Cardiac muscle cell (in vitro differentiated cells and primary cell): ENCODE data around the gene UGT1A9. TPM values are rescaled to one million over a fixed set of nuclear protein-coding genes. Genes with fewer than 3 reads are reported as not detected.

Experiments used
- DNase-seq, 2 donors: peaks; one replicate each; pipeline versions ENCODE4 v3.0.0 to v3.0.0-alpha.2; 2010 to 2017; ENCODE audit warnings: low read depth in 1 of 2, low spot score in 1 of 2
- H3K27ac ChIP-seq: fragments of 200-600 bp; sonication (generic); 2 replicates; pipeline ENCODE4 v1.5.1; 2016
- H3K27me3 ChIP-seq: fragments of 200-600 bp; sonication (generic); 2 replicates; pipeline ENCODE4 v1.6.0; 2016; ENCODE audit warnings: control low read depth
- H3K36me3 ChIP-seq: fragments of 200-600 bp; sonication (generic); 2 replicates; pipeline ENCODE4 v1.5.1; 2016; ENCODE audit warnings: control low read depth
- H3K4me1 ChIP-seq: fragments of 200-600 bp; sonication (generic); 2 replicates; pipeline ENCODE4 v1.8.1; 2017; ENCODE audit warnings: low read depth, mild to moderate bottlenecking, mixed run types
- H3K4me3 ChIP-seq: fragments of 200-600 bp; sonication (generic); 2 replicates; pipeline ENCODE4 v1.5.1; 2016; ENCODE audit warnings: mild to moderate bottlenecking
- H3K9me3 ChIP-seq: fragments of 200-600 bp; sonication (generic); 2 replicates; pipeline ENCODE4 v1.5.1; 2017; ENCODE audit warnings: low read depth, mild to moderate bottlenecking, control low read depth
- polyA plus RNA-seq: library from polyadenylated mRNA; unstranded; fragments of >200 nt; fragmentation: Nextera tagmentation; extraction: Ambion mirVana; gene quantifications from 2 replicates; pipeline ENCODE4 v1.2.1, GENCODE V29; 2016
- total RNA-seq: library from RNA; depleted of rRNA; stranded (reverse); fragments of >200 nt; gene quantifications from 2 replicates; pipeline ENCODE4 v1.2.3, GENCODE V29; 2016
- TF ChIP-seq, protein P1 (sequence below): IDR thresholded peaks from 2 replicates; pipeline ENCODE4 v1.5.1; 2012; ENCODE audit warnings: low read depth, mild to moderate bottlenecking, low read length

UGT1A9 gene
- total and polyA plus RNA-seq, 2 experiments from 2014 or later = not detected

DNA sequence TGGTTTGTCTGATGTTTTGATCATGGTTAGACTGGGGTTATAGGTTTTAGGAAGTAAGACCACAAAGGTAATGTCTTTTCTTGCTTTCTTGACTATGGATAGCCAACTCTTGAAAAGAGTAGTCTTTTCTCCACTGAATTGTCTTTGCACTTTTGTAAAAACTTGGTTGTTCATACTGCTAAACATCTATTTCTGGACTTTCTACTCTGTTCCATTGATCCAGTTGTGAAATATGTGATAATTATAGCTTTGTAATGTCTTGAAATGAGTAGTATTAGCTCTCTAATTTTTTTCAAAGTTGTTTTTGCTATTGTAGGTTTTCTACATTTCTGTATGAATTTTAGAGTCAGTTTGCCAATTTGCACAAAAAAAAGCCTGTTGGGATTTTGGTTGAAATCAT is 13.1 kb upstream of the UGT1A9 start:
- Histone ChIP-seq H3K36me3 (no peaks in the 10 kb centered on the region), H3K4me1 (no peaks in the 10 kb centered on the region), H3K9me3 (no peaks in the 10 kb centered on the region), H3K27ac (no peak overlapping the region), H3K4me3 (no peak overlapping the region), H3K27me3 (no peaks in the 10 kb centered on the region)
- TF ChIP-seq, protein P1, sequence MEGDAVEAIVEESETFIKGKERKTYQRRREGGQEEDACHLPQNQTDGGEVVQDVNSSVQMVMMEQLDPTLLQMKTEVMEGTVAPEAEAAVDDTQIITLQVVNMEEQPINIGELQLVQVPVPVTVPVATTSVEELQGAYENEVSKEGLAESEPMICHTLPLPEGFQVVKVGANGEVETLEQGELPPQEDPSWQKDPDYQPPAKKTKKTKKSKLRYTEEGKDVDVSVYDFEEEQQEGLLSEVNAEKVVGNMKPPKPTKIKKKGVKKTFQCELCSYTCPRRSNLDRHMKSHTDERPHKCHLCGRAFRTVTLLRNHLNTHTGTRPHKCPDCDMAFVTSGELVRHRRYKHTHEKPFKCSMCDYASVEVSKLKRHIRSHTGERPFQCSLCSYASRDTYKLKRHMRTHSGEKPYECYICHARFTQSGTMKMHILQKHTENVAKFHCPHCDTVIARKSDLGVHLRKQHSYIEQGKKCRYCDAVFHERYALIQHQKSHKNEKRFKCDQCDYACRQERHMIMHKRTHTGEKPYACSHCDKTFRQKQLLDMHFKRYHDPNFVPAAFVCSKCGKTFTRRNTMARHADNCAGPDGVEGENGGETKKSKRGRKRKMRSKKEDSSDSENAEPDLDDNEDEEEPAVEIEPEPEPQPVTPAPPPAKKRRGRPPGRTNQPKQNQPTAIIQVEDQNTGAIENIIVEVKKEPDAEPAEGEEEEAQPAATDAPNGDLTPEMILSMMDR = no peak
- DNase-seq = no peak

DNA sequence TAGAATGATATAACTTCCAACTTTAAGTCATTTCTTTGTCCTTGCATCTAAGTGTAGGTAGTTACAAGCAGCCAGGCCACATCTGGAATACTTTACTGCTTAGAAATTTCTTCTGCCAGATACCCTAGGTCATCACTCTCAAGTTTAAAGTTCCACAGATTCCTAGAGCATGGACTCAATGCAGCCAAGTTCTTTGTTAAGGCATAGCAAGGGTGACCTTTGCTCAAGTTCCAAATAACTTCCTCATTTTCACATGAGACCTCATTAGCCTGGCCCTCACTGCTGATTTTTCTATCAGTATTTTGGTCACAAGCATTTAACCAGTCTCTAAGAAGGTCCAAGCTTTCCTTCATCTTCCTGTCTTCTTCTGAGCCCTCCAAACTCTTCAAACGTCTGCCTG is 7.8 kb upstream of the UGT1A9 start:
- TF ChIP-seq, protein P1 = no peak
- Histone ChIP-seq H3K36me3 (no peaks in the 10 kb centered on the region), H3K9me3 (no peaks in the 10 kb centered on the region), H3K4me1 (no peaks in the 10 kb centered on the region), H3K27me3 (no peaks in the 10 kb centered on the region), H3K4me3 (no peak overlapping the region), H3K27ac (no peak overlapping the region)
- DNase-seq = no peak

DNA sequence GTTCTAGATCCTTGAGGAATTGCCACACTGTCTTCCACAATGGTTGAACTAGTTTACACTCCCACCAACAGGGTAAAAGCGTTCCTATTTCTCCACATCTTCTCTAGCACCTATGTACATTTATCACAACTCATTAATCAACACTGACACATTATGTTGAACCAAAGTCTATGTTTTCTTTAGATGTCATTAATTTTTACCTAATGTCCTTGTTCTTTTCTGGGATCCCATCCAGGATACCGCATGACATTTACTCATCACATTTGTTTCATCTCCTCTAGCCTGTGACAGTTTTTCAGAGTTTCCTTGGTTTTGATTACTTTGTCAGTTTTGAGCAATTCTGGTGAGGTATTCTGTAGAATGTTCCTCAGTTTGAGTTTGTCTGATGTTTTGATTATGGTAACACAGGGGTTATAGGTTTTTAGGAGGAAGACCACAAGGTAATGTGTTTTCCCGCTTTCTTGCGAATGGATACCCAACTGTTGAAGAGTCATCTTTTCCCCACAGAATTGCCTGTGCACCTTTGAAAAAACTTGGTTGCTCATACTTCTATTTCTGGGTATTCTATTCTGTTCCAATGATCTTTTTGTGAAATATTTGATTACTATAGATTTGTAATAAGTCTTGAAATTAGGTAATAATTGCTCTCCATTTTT is 3.0 kb upstream of the UGT1A9 start:
- Histone ChIP-seq H3K9me3 (no peaks in the 10 kb centered on the region), H3K4me1 (no peaks in the 10 kb centered on the region), H3K27me3 (no peaks in the 10 kb centered on the region), H3K4me3 (no peak overlapping the region), H3K36me3 (no peaks in the 10 kb centered on the region), H3K27ac (no peak overlapping the region)
- TF ChIP-seq, protein P1 = no peak
- DNase-seq = no peak

DNA sequence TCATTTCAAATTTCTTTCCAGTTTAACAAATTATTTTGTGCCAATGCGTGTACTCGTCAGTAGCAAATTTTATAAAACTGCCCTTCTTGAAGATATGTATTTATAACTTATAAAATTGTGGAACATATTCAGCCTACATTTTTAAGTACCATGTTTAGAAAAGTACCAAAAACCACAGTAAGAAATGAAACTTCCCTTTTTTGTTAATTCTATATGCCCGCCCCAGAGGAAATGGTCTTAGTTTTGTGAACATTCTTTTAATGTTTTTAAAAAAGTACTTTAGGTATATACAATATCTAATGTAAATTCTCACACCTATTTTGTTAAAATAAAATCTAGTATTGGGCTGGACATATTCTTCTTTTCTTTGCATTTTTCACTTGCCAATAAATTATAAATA is 1.2 kb downstream of the UGT1A9 start:
- Histone ChIP-seq H3K9me3 (no peaks in the 10 kb centered on the region), H3K27me3 (no peaks in the 10 kb centered on the region), H3K4me3 (no peak overlapping the region), H3K4me1 (no peaks in the 10 kb centered on the region), H3K36me3 (no peaks in the 10 kb centered on the region), H3K27ac (no peak overlapping the region)
- TF ChIP-seq, protein P1 = no peak
- no peak for DNase-seq

DNA sequence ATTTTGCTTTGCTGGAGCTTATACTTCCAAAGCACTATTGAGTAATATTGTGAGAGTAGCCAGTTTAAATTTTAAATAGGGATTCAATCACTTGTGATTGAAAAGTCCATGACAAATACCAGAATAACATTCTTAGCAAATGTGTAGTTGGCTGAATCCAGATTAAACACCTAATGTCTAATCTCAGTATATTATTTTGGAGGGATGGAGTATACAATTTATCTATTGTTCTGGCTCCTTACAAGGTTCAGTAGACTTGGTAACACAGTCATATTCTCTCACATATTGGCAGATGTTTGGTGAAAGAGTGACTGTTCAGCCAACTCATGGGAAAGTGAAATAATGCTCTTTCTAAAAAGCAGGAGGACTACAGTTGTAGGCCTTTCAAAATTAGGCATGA is 2.2 kb downstream of the UGT1A9 start:
- Histone ChIP-seq H3K36me3 (no peaks in the 10 kb centered on the region), H3K4me3 (no peak overlapping the region), H3K27me3 (no peaks in the 10 kb centered on the region), H3K9me3 (no peaks in the 10 kb centered on the region), H3K4me1 (no peaks in the 10 kb centered on the region), H3K27ac (no peak overlapping the region)
- TF ChIP-seq, protein P1 = no peak
- no peak for DNase-seq
